Fibroblast of skin of right biceps (primary cell): ENCODE results near the gene TULP4.
A peak's percentile ranks its signal among the peaks of the same experiment; 100 is the strongest.
"Not testable (repeated sequence)": the region's sequence is repeated elsewhere in the genome, so short reads cannot be mapped to it uniquely, and the experiment has no call there.

Experiments used
- DNase-seq: peaks from one replicate; pipeline ENCODE4 v3.0.0-alpha.2; 2013

The TULP4 gene

GRCh38 chr6:158475344-158476302 lies 163.4 kb downstream of the TULP4 start:
- peak; percentile 80 for DNase-seq

- no peak for DNase-seq
These were observed 164.1 kb downstream of the TULP4 start for GRCh38 chr6:158476389-158476788.

- not testable (repeated sequence) for DNase-seq
These were observed 165.5 kb downstream of the TULP4 start for GRCh38 chr6:158477722-158478121.

- no peak for DNase-seq
These were observed 168.7 kb downstream of the TULP4 start for GRCh38 chr6:158480989-158481388.

GRCh38 chr6:158481690-158482473 lies 169.6 kb downstream of the TULP4 start:
- DNase-seq = peak; percentile 84

GRCh38 chr6:158485431-158485830 lies 173.2 kb downstream of the TULP4 start:
- DNase-seq = no peak

- peak; percentile 75 for DNase-seq
These were observed 175.2 kb downstream of the TULP4 start for GRCh38 chr6:158487495-158487894.

- DNase-seq = peak; percentile 98
These were observed 175.8 kb downstream of the TULP4 start for GRCh38 chr6:158488065-158488464.

- DNase-seq = no peak
These were observed 177.2 kb downstream of the TULP4 start for GRCh38 chr6:158489441-158489840.

- DNase-seq = no peak
These were observed 180.6 kb downstream of the TULP4 start for GRCh38 chr6:158492881-158493280.

GRCh38 chr6:158496700-158497099 lies 184.4 kb downstream of the TULP4 start:
- no peak for DNase-seq

- DNase-seq = no peak
These were observed 185.4 kb downstream of the TULP4 start for GRCh38 chr6:158497620-158498019.

- DNase-seq = no peak
These were observed 186.1 kb downstream of the TULP4 start for GRCh38 chr6:158498362-158498761.

- DNase-seq = no peak
These were observed 187.3 kb downstream of the TULP4 start for GRCh38 chr6:158499601-158500000.

GRCh38 chr6:158500016-158500735 lies 187.9 kb downstream of the TULP4 start:
- DNase-seq = peak; percentile 57

- DNase-seq = no peak
These were observed 189.3 kb downstream of the TULP4 start for GRCh38 chr6:158501360-158502262.

- no peak for DNase-seq
These were observed 190.1 kb downstream of the TULP4 start for GRCh38 chr6:158502263-158502950.

- no peak for DNase-seq
These were observed 191.0 kb downstream of the TULP4 start for GRCh38 chr6:158503222-158503621.

- no peak for DNase-seq
These were observed 191.6 kb downstream of the TULP4 start for GRCh38 chr6:158503846-158504245.

GRCh38 chr6:158505194-158505593 lies 192.9 kb downstream of the TULP4 start:
- DNase-seq = no peak

GRCh38 chr6:158506601-158507000 lies 194.3 kb downstream of the TULP4 start:
- DNase-seq = peak; percentile 28
